GM19372 (cell line): ENCODE data around the gene RECQL5.

ENCODE experiments used
- ATAC-seq: cut with Tn5 transposase; IDR thresholded peaks from one replicate; pipeline ENCODE4 v1.9.1; 2021; ENCODE audit warnings: mild to moderate bottlenecking, low read depth, moderate library complexity; ENCODE audit not compliant: unreplicated experiment

Gene RECQL5

GRCh38 chr17:75621489-75621888, 45.5 kb downstream of the RECQL5 start:
- ATAC-seq, result no peak

GRCh38 chr17:75619506-75620431, 47.2 kb downstream of the RECQL5 start:
- ATAC-seq, result no peak

GRCh38 chr17:75617675-75618074, 49.3 kb downstream of the RECQL5 start:
- no peak for ATAC-seq

- no peak for ATAC-seq
Measured at GRCh38 chr17:75617218-75617617, 49.7 kb downstream of the RECQL5 start.

- ATAC-seq, result no peak
Measured at GRCh38 chr17:75616521-75617122, 50.3 kb downstream of the RECQL5 start.

GRCh38 chr17:75615301-75615700, 51.7 kb downstream of the RECQL5 start:
- no peak for ATAC-seq

- no peak for ATAC-seq
Measured at GRCh38 chr17:75614556-75615270, 52.2 kb downstream of the RECQL5 start.

GRCh38 chr17:75614006-75614405, 52.9 kb downstream of the RECQL5 start:
- no peak for ATAC-seq

GRCh38 chr17:75612906-75613626, 53.9 kb downstream of the RECQL5 start:
- ATAC-seq, result no peak

- ATAC-seq, result no peak
Measured at GRCh38 chr17:75611851-75612429, 55.0 kb downstream of the RECQL5 start.

GRCh38 chr17:75610103-75610984, 56.6 kb downstream of the RECQL5 start:
- ATAC-seq, result no peak

GRCh38 chr17:75607086-75607485, 59.9 kb downstream of the RECQL5 start:
- ATAC-seq, result no peak

- ATAC-seq, result no peak
Measured at GRCh38 chr17:75605790-75606189, 61.2 kb downstream of the RECQL5 start.

GRCh38 chr17:75604034-75604695, 62.8 kb downstream of the RECQL5 start:
- no peak for ATAC-seq

GRCh38 chr17:75603123-75603522, 63.8 kb downstream of the RECQL5 start:
- ATAC-seq, result no peak

GRCh38 chr17:75602644-75603043, 64.3 kb downstream of the RECQL5 start:
- ATAC-seq, result no peak

GRCh38 chr17:75601057-75601987, 65.6 kb downstream of the RECQL5 start:
- no peak for ATAC-seq
